Stimulated activated CD8-positive, alpha-beta memory T cell treated with anti-CD3 and anti-CD28 coated beads, Interleukin-4, amount 100 ng/mL, for 48 hours (primary cell): ENCODE data around the gene GTF2F2.

Source experiments
- DNase-seq: peaks from one replicate; pipeline ENCODE4 v3.0.0-alpha.2; 2020

GTF2F2 gene

GRCh38 chr13:45305079-45305478, 184.8 kb downstream of the GTF2F2 start:
- no peak for DNase-seq

- no peak for DNase-seq
Measured at GRCh38 chr13:45306966-45307365, 186.7 kb downstream of the GTF2F2 start.

- DNase-seq, result no peak
Measured at GRCh38 chr13:45310341-45311131, 190.2 kb downstream of the GTF2F2 start.

GRCh38 chr13:45314822-45315221, 194.5 kb downstream of the GTF2F2 start:
- no peak for DNase-seq

GRCh38 chr13:45315520-45316167, 195.3 kb downstream of the GTF2F2 start:
- DNase-seq, result no peak

- DNase-seq, result no peak
Measured at GRCh38 chr13:45316338-45316737, 196.0 kb downstream of the GTF2F2 start.

GRCh38 chr13:45316996-45317395, 196.7 kb downstream of the GTF2F2 start:
- no peak for DNase-seq

- DNase-seq, result no peak
Measured at GRCh38 chr13:45320876-45321629, 200.7 kb downstream of the GTF2F2 start.

GRCh38 chr13:45325806-45326205, 205.5 kb downstream of the GTF2F2 start:
- no peak for DNase-seq

GRCh38 chr13:45327253-45327955, 207.1 kb downstream of the GTF2F2 start:
- DNase-seq, result no peak

- DNase-seq, result no peak
Measured at GRCh38 chr13:45328661-45329111, 208.4 kb downstream of the GTF2F2 start.

- no peak for DNase-seq
Measured at GRCh38 chr13:45331123-45331619, 210.9 kb downstream of the GTF2F2 start.

- DNase-seq, result no peak
Measured at GRCh38 chr13:45331692-45332035, 211.4 kb downstream of the GTF2F2 start.

GRCh38 chr13:45332036-45332830, 211.9 kb downstream of the GTF2F2 start:
- no peak for DNase-seq

GRCh38 chr13:45332831-45333219, 212.5 kb downstream of the GTF2F2 start:
- no peak for DNase-seq

GRCh38 chr13:45333251-45333976, 213.1 kb downstream of the GTF2F2 start:
- no peak for DNase-seq
